Sigmoid colon (tissue), 4 donors: Measurements from ENCODE around the gene MSANTD4.

ENCODE experiments used
- CTCF ChIP-seq, 4 experiments: fragments of 450-650 bp in 3 of 4; fragments of 200-600 bp in 1 of 4; IDR thresholded peaks; one replicate each; pipeline ENCODE4 v1.5.1; 2016 to 2019; ENCODE audit warnings: antibody characterized with exemption in 4 of 4, mild to moderate bottlenecking in 3 of 4, moderate library complexity in 2 of 4
- POLR2A ChIP-seq, 2 donors: fragments of 450-650 bp; IDR thresholded peaks; one replicate each; pipeline ENCODE4 v1.6.1; 2016; ENCODE audit warnings: antibody characterized with exemption in 2 of 2, mild to moderate bottlenecking in 2 of 2, moderate library complexity in 2 of 2
- POLR2AphosphoS5 ChIP-seq, 4 donors: sonication (generic); formaldehyde crosslinking; IDR thresholded peaks; one replicate each; pipeline ENCODE4 v1.6.1; 2017; ENCODE audit warnings: antibody characterized with exemption in 4 of 4

DNA sequence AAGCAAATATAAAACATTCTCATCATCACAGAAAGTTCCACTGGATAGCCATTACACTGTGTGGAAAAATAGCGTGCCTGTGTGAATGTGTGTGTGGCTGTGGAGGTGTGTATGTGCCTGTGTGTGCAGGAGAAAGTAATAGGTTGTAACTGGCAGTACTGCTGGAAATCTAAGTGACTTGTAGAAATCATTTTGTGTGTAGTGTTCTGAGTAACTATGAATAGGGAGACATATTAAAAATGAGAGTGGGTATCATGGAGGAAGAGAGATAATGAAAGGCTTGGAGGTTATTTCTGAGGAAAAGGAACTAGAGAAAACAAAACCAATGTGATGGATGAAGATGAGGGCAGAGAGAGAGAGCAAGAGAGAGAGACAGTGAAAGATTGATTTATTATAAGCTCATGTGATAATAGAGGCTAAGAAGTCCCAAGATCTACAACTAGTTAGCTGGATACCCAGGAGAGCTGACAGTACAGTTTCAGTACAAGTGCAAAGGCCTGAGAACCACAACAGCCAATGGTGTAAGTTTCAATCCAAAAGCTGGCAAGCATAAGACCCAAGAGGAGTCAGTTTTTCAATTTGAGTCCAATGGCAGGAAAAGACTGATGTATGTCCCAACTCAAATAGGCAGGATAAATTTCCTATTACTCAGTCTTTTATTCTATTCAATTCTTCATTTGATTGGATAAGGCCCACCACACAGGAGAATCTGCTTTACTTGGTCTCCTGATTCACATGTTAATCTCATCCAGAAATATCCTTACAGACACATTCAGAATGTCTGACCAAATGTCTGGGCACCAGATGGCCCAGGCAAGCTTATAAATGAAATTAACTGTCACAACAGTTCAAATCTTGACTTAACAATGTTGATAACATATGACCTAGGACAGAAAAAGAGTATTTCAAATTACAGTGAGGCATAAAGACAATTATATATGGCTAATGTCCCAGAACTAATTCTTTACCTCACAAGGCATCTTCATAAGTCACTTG lies 40.2 kb upstream of the MSANTD4 start:
- TF ChIP-seq CTCF (IDR thresholded peaks at IDR 0.05) (no peak), POLR2A (IDR thresholded peaks at IDR 0.05) (no peak), POLR2AphosphoS5 (IDR thresholded peaks at IDR 0.05) (no peak)
